Left ventricle myocardium inferior (tissue), 1 donor: ENCODE results near the gene CASZ1. TPM values are rescaled to one million over a fixed set of nuclear protein-coding genes. Genes with fewer than 3 reads are reported as not detected.

ENCODE experiments used
- DNase-seq: peaks from one replicate; pipeline ENCODE4 v3.0.0-alpha.2; 2020
- H3K27ac ChIP-seq: fragments of 200-600 bp; replicated peaks from 2 replicates; pipeline ENCODE4 v1.8.0; 2021
- H3K27me3 ChIP-seq: fragments of 200-600 bp; 2 replicates; pipeline ENCODE4 v1.8.0; 2021; ENCODE audit warnings: low read depth
- H3K36me3 ChIP-seq: fragments of 200-600 bp; 2 replicates; pipeline ENCODE4 v1.8.0; 2021
- H3K4me1 ChIP-seq: fragments of 200-600 bp; 2 replicates; pipeline ENCODE4 v1.8.0; 2021
- H3K4me3 ChIP-seq: fragments of 200-600 bp; 2 replicates; pipeline ENCODE4 v1.8.0; 2021; ENCODE audit warnings: mild to moderate bottlenecking, moderate library complexity
- H3K9me3 ChIP-seq: fragments of 200-600 bp; replicated peaks from 2 replicates; pipeline ENCODE4 v1.8.0; 2021
- CTCF ChIP-seq: fragments of 200-600 bp; IDR thresholded peaks from 2 replicates; pipeline ENCODE4 v1.8.0; 2021; ENCODE audit warnings: antibody characterized with exemption, mild to moderate bottlenecking, borderline replicate concordance
- intact Hi-C: fragments of 100-400 bp; cut with micrococcal nuclease; formaldehyde crosslinking; loops from one replicate; pipeline ENCODE4 v1.11.0; 2022
- total RNA-seq: library from RNA; stranded (reverse); fragmentation: NEBNext Ultra II Directional; extraction: Animal tissue kit (Norgen Biotek cat#: 25700); gene quantifications from one replicate; pipeline ENCODE4 v1.2.1, GENCODE V29; 2021
- donor health status: DM: no; HTN: yes; CAD: no; lungs with severe emphysema.

CASZ1 gene
- total RNA-seq, 1 donor from 2014 or later = 56.3 TPM

DNA sequence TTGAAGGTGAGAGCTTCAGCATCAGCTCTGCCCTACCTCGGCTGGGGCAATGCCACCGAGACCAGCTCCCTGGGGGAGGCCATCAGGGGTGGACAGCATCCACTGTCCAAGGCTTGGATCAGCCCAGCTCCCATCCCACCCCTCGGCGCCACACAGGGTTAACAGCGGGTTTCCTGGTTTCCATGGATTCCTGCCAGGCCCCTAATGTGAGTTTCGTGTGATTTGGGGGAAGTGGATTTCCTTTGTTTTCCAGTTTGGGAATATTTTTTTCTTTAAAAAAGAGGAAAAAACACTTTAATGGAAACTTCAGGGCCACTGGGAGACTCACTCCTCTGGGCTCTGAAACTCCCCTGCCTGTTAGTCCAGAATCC lies 34.3 kb downstream of the CASZ1 start:
- Histone ChIP-seq H3K27me3 (no peaks in the 10 kb centered on the region), H3K27ac (peak overlapping the region; percentile 83), H3K4me3 (peak overlapping the region; percentile 44), H3K9me3 (no peaks in the 10 kb centered on the region), H3K4me1 (peaks cover 100% of the 10 kb centered on the region), H3K36me3 (peaks cover 11% of the 10 kb centered on the region)
- TF ChIP-seq CTCF = no peak
- DNase-seq = no peak
- intact Hi-C loops = no loop called here

GRCh38 chr1:10761503-10762152 lies 34.8 kb downstream of the CASZ1 start:
- peaks cover 100% of the 10 kb centered on the region for H3K4me1 ChIP-seq
- peak overlapping the region; percentile 44 for H3K4me3 ChIP-seq
- no peak for TF ChIP-seq CTCF
- H3K27me3 ChIP-seq = no peaks in the 10 kb centered on the region
- intact Hi-C loops = no loop called here
- DNase-seq = no peak
- peak overlapping the region; percentile 83 for H3K27ac ChIP-seq
- peaks cover 11% of the 10 kb centered on the region for H3K36me3 ChIP-seq
- H3K9me3 ChIP-seq = no peaks in the 10 kb centered on the region

GRCh38 chr1:10760566-10761502 lies 35.6 kb downstream of the CASZ1 start:
- peaks cover 100% of the 10 kb centered on the region for H3K4me1 ChIP-seq
- H3K27me3 ChIP-seq = no peaks in the 10 kb centered on the region
- TF ChIP-seq CTCF = no peak
- no peaks in the 10 kb centered on the region for H3K9me3 ChIP-seq
- peak overlapping the region; percentile 83 for H3K27ac ChIP-seq
- intact Hi-C loops = no loop called here
- peaks cover 11% of the 10 kb centered on the region for H3K36me3 ChIP-seq
- H3K4me3 ChIP-seq = peak overlapping the region; percentile 44
- no peak for DNase-seq

DNA sequence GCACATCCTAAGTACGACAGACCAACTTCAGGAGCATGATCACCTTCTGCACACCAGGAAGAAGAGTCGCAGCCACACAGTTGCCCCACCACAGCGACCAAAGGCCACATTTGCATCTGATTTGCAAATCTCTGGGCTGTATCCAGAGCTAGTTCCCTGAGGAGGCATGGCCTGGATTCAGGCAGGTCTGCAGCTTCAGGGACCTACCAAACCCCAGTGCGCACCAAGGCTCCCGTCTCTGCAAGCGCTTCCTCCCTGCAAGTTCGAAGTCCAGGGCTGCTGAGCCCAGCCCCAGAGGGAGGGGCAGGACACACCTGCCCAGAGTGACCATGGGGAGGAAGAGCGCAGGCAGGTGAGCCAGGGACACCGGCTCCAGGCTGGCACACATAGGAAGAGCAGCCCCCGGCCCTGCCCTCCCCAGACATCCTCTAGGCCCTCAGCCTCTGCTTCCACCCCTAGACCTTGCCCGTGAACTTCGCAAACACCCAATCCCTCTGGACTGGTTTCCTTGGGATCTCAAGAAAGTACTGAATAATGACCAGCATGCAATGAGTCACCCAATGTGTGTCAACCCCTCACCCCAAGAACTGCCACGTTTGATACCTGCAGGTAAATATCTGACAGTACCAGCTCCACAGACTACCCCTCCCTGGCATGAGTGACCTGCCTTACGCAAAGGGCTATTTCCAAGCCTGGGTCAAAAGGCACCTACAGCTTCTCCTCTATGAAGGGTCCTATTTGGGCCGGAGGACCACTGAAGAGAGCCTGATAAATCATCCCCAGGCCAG lies 36.8 kb downstream of the CASZ1 start:
- H3K4me1 ChIP-seq = peaks cover 98% of the 10 kb centered on the region
- TF ChIP-seq CTCF = no peak
- no peak for DNase-seq
- no peaks in the 10 kb centered on the region for H3K27me3 ChIP-seq
- no peak overlapping the region for H3K27ac ChIP-seq
- no peak overlapping the region for H3K4me3 ChIP-seq
- intact Hi-C loops = no loop called here
- H3K9me3 ChIP-seq = no peaks in the 10 kb centered on the region
- peaks cover 11% of the 10 kb centered on the region for H3K36me3 ChIP-seq

- Histone ChIP-seq H3K36me3 (peaks cover 11% of the 10 kb centered on the region), H3K4me3 (no peak overlapping the region), H3K27me3 (no peaks in the 10 kb centered on the region), H3K27ac (peak overlapping the region; percentile 89), H3K9me3 (no peaks in the 10 kb centered on the region), H3K4me1 (peaks cover 88% of the 10 kb centered on the region)
- intact Hi-C loops = no loop called here
- no peak for DNase-seq
- TF ChIP-seq CTCF = no peak
Measured at GRCh38 chr1:10756842-10757241, 39.6 kb downstream of the CASZ1 start.
